PC-3 (cell line): ENCODE data around the gene KCNJ3. TPM values are rescaled to one million over a fixed set of nuclear protein-coding genes. Genes with fewer than 3 reads are reported as not detected.

Experiments used
- ATAC-seq: fragments of 200-7000 bp; cut with Tn5 transposase; 2 replicates; pipeline ENCODE4 v1.9.1; 2020; ENCODE audit warnings: mild to moderate bottlenecking, moderate library complexity
- BruUV-seq: library from RNA; stranded (reverse); fragments of 400-500 nt; replicated peaks from 2 replicates; lab custom pipeline; 2021; lab: Mats Ljungman, UMichigan
- CTCF ChIA-PET: fragments of 300-600 bp; sonication (Branson Sonifier 250); formaldehyde crosslinking; loops from one replicate; lab custom pipeline; 2022; ENCODE audit warnings: antibody characterized with exemption; lab: Charles Lee
- POLR2A ChIA-PET: fragments of 300-600 bp; sonication (Branson Sonifier 250); formaldehyde crosslinking; loops from one replicate; lab custom pipeline; 2022; ENCODE audit warnings: antibody characterized with exemption; ENCODE audit not compliant: unreplicated experiment; lab: Charles Lee
- DNase-seq: peaks from one replicate; pipeline ENCODE4 v3.0.0-alpha.2; 2015
- H2AFZ ChIP-seq: fragments of 300-600 bp; sonication (generic); 2 replicates; pipeline ENCODE4 v1.6.0; 2016; ENCODE audit warnings: antibody characterized with exemption, low read length
- H3F3A ChIP-seq: fragments of 300-600 bp; sonication (generic); one replicate; pipeline ENCODE4 v1.6.0; 2017; ENCODE audit warnings: antibody characterized with exemption, low read length, control low read depth, mild to moderate bottlenecking; ENCODE audit not compliant: unreplicated experiment
- H3K27ac ChIP-seq: fragments of 300-600 bp; sonication (generic); 2 replicates; pipeline ENCODE4 v1.5.1; 2016; ENCODE audit warnings: mild to moderate bottlenecking, low read length
- H3K27me3 ChIP-seq: fragments of 300-600 bp; sonication (generic); 2 replicates; pipeline ENCODE4 v1.6.1; 2016; ENCODE audit warnings: low read length, mixed read lengths
- H3K36me3 ChIP-seq: fragments of 300-600 bp; sonication (generic); 2 replicates; pipeline ENCODE4 v1.6.1; 2016; ENCODE audit warnings: low read depth, mixed run types, low read length, mixed read lengths
- H3K4me1 ChIP-seq: fragments of 300-600 bp; sonication (generic); 2 replicates; pipeline ENCODE4 v1.5.1; 2016; ENCODE audit warnings: low read length; ENCODE audit not compliant: insufficient read depth
- H3K4me2 ChIP-seq: fragments of 300-600 bp; sonication (generic); 2 replicates; pipeline ENCODE4 v1.6.0; 2016; ENCODE audit warnings: low read length
- H3K4me3 ChIP-seq: fragments of 300-600 bp; sonication (generic); 2 replicates; pipeline ENCODE4 v1.5.1; 2016; ENCODE audit warnings: mild to moderate bottlenecking, low read length, mixed read lengths
- H3K79me2 ChIP-seq: fragments of 300-600 bp; sonication (generic); 2 replicates; pipeline ENCODE4 v1.6.1; 2017; ENCODE audit warnings: low read length, mixed read lengths
- H3K9ac ChIP-seq: fragments of 300-600 bp; sonication (generic); 2 replicates; pipeline ENCODE4 v1.6.0; 2016; ENCODE audit warnings: mild to moderate bottlenecking, low read length
- H3K9me2 ChIP-seq: fragments of 300-600 bp; sonication (generic); replicated peaks from 2 replicates; pipeline ENCODE4 v1.6.1; 2016; ENCODE audit warnings: mixed run types, low read length, mixed read lengths
- H3K9me3 ChIP-seq: fragments of 300-600 bp; sonication (generic); 2 replicates; pipeline ENCODE4 v1.6.1; 2016; ENCODE audit warnings: low read length, mixed read lengths
- H4K20me1 ChIP-seq: fragments of 300-600 bp; sonication (generic); 2 replicates; pipeline ENCODE4 v1.6.1; 2016; ENCODE audit warnings: low read length, mixed read lengths
- CTCF ChIP-seq: fragments of 300-600 bp; sonication (generic); conservative IDR thresholded peaks from 2 replicates; pipeline ENCODE4 v1.5.1; 2017; ENCODE audit warnings: antibody characterized with exemption, low read depth, mild to moderate bottlenecking, low read length
- EZH2 ChIP-seq: fragments of 300-600 bp; sonication (generic); IDR thresholded peaks from one replicate; pipeline ENCODE4 v1.6.1; 2017; ENCODE audit warnings: antibody characterized with exemption, mild to moderate bottlenecking, low read length; ENCODE audit not compliant: unreplicated experiment
- EZH2phosphoT487 ChIP-seq: fragments of 300-600 bp; sonication (generic); IDR thresholded peaks from 2 replicates; pipeline ENCODE4 v1.6.1; 2018; ENCODE audit warnings: mild to moderate bottlenecking, antibody characterized with exemption, low read length, borderline replicate concordance
- intact Hi-C: fragments of 100-400 bp; cut with micrococcal nuclease; formaldehyde crosslinking; loops from 2 replicates; pipeline ENCODE4 v1.9.0; 2023
- total RNA-seq: library from RNA; depleted of rRNA; stranded (reverse); fragments of >200 nt; gene quantifications from 2 replicates; pipeline ENCODE4 v1.2.3, GENCODE V29; 2014

The KCNJ3 gene
- total RNA-seq, 1 experiment from 2014 or later = not detected

GRCh38 chr2:154875999-154876398, 177.5 kb downstream of the KCNJ3 start:
- Histone ChIP-seq H3K79me2 (no peaks in the 10 kb centered on the region), H3K9ac (no peak overlapping the region), H3K27ac (no peak overlapping the region), H3K9me2 (no peaks in the 10 kb centered on the region), H3K36me3 (no peaks in the 10 kb centered on the region), H3K4me1 (no peaks in the 10 kb centered on the region), H3K4me3 (no peak overlapping the region), H4K20me1 (no peaks in the 10 kb centered on the region), H3K27me3 (no peaks in the 10 kb centered on the region), H3K4me2 (no peak overlapping the region), H3K9me3 (0 out of 2 replicates have a peak, but pooled peaks cover under 1% of the 10 kb centered on the region), H2AFZ (no peak overlapping the region), H3F3A (no peaks in the 10 kb centered on the region)
- POLR2A ChIA-PET = no interaction called here
- BruUV-seq = no TSS peak
- DNase-seq (no peak), ATAC-seq (no peak)
- intact Hi-C loops = no loop called here
- CTCF ChIA-PET = no interaction called here
- no peak for TF ChIP-seq CTCF
- TF ChIP-seq EZH2 = no peak
- TF ChIP-seq EZH2phosphoT487 = no peak

- Histone ChIP-seq H3K79me2 (no peaks in the 10 kb centered on the region), H3K9ac (no peak overlapping the region), H3F3A (no peaks in the 10 kb centered on the region), H3K4me1 (no peaks in the 10 kb centered on the region), H3K9me2 (no peaks in the 10 kb centered on the region), H4K20me1 (no peaks in the 10 kb centered on the region), H3K4me2 (no peak overlapping the region), H3K27ac (no peak overlapping the region), H3K36me3 (no peaks in the 10 kb centered on the region), H3K4me3 (no peak overlapping the region), H3K27me3 (no peaks in the 10 kb centered on the region), H2AFZ (no peak overlapping the region), H3K9me3 (0 out of 2 replicates have a peak, but pooled peaks cover 4% of the 10 kb centered on the region)
- no peak for TF ChIP-seq EZH2
- TF ChIP-seq EZH2phosphoT487 = no peak
- no peak for TF ChIP-seq CTCF
- DNase-seq (no peak), ATAC-seq (no peak)
- ChIA-PET CTCF (no interaction called here), POLR2A (no interaction called here)
- no TSS peak for BruUV-seq
- intact Hi-C loops = no loop called here
Observed at GRCh38 chr2:154882725-154883124, 184.2 kb downstream of the KCNJ3 start.

- no peak overlapping the region for H3K27ac ChIP-seq
- no peak overlapping the region for H2AFZ ChIP-seq
- H3K4me3 ChIP-seq = no peak overlapping the region
- no peak for ATAC-seq
- no peak overlapping the region for H3K9ac ChIP-seq
- H3F3A ChIP-seq = no peaks in the 10 kb centered on the region
- H3K27me3 ChIP-seq = no peaks in the 10 kb centered on the region
- no peak for TF ChIP-seq EZH2phosphoT487
- CTCF ChIA-PET = no interaction called here
- H3K4me1 ChIP-seq = no peaks in the 10 kb centered on the region
- peaks cover 4% of the 10 kb centered on the region; the same call in 1 of the 2 replicates for H3K9me3 ChIP-seq
- POLR2A ChIA-PET = no interaction called here
- H3K9me2 ChIP-seq = no peaks in the 10 kb centered on the region
- BruUV-seq = no TSS peak
- intact Hi-C loops = no loop called here
- no peak overlapping the region for H3K4me2 ChIP-seq
- H4K20me1 ChIP-seq = no peaks in the 10 kb centered on the region
- H3K79me2 ChIP-seq = no peaks in the 10 kb centered on the region
- no peak for DNase-seq
- H3K36me3 ChIP-seq = no peaks in the 10 kb centered on the region
Observed at GRCh38 chr2:154886316-154886715, 187.8 kb downstream of the KCNJ3 start.
